Measurements from ENCODE around the gene ADORA2A. TPM values are rescaled to one million over a fixed set of nuclear protein-coding genes. Genes with fewer than 3 reads are reported as not detected.

The ADORA2A gene
- total and polyA plus RNA-seq, 2 of the 8 experiments (the other 6 are each of a cell fraction or from before 2014, with no cell fraction given), result 7.1 to 20.3 TPM

DNA sequence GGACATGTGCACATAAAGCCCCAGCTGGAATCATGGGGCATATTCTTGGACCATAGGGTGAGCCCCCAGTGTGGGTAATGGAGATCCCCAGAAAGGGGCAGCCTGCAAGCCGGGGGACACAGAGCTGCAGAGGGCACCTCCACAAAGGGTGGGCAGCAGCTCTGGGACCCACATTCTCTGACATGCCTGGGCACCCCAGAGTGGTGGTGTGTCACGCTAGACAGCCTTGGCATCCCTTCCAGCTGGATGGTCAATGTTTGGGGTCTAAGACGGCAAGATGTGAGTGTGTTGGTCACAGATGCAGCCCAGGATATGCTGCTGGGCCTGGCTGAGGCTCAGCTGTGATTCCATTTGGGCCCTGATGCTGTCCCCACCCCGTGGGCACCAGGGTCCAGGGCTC is 9.7 kb downstream of the ADORA2A start (continued):
- TF ChIP-seq, protein P1, sequence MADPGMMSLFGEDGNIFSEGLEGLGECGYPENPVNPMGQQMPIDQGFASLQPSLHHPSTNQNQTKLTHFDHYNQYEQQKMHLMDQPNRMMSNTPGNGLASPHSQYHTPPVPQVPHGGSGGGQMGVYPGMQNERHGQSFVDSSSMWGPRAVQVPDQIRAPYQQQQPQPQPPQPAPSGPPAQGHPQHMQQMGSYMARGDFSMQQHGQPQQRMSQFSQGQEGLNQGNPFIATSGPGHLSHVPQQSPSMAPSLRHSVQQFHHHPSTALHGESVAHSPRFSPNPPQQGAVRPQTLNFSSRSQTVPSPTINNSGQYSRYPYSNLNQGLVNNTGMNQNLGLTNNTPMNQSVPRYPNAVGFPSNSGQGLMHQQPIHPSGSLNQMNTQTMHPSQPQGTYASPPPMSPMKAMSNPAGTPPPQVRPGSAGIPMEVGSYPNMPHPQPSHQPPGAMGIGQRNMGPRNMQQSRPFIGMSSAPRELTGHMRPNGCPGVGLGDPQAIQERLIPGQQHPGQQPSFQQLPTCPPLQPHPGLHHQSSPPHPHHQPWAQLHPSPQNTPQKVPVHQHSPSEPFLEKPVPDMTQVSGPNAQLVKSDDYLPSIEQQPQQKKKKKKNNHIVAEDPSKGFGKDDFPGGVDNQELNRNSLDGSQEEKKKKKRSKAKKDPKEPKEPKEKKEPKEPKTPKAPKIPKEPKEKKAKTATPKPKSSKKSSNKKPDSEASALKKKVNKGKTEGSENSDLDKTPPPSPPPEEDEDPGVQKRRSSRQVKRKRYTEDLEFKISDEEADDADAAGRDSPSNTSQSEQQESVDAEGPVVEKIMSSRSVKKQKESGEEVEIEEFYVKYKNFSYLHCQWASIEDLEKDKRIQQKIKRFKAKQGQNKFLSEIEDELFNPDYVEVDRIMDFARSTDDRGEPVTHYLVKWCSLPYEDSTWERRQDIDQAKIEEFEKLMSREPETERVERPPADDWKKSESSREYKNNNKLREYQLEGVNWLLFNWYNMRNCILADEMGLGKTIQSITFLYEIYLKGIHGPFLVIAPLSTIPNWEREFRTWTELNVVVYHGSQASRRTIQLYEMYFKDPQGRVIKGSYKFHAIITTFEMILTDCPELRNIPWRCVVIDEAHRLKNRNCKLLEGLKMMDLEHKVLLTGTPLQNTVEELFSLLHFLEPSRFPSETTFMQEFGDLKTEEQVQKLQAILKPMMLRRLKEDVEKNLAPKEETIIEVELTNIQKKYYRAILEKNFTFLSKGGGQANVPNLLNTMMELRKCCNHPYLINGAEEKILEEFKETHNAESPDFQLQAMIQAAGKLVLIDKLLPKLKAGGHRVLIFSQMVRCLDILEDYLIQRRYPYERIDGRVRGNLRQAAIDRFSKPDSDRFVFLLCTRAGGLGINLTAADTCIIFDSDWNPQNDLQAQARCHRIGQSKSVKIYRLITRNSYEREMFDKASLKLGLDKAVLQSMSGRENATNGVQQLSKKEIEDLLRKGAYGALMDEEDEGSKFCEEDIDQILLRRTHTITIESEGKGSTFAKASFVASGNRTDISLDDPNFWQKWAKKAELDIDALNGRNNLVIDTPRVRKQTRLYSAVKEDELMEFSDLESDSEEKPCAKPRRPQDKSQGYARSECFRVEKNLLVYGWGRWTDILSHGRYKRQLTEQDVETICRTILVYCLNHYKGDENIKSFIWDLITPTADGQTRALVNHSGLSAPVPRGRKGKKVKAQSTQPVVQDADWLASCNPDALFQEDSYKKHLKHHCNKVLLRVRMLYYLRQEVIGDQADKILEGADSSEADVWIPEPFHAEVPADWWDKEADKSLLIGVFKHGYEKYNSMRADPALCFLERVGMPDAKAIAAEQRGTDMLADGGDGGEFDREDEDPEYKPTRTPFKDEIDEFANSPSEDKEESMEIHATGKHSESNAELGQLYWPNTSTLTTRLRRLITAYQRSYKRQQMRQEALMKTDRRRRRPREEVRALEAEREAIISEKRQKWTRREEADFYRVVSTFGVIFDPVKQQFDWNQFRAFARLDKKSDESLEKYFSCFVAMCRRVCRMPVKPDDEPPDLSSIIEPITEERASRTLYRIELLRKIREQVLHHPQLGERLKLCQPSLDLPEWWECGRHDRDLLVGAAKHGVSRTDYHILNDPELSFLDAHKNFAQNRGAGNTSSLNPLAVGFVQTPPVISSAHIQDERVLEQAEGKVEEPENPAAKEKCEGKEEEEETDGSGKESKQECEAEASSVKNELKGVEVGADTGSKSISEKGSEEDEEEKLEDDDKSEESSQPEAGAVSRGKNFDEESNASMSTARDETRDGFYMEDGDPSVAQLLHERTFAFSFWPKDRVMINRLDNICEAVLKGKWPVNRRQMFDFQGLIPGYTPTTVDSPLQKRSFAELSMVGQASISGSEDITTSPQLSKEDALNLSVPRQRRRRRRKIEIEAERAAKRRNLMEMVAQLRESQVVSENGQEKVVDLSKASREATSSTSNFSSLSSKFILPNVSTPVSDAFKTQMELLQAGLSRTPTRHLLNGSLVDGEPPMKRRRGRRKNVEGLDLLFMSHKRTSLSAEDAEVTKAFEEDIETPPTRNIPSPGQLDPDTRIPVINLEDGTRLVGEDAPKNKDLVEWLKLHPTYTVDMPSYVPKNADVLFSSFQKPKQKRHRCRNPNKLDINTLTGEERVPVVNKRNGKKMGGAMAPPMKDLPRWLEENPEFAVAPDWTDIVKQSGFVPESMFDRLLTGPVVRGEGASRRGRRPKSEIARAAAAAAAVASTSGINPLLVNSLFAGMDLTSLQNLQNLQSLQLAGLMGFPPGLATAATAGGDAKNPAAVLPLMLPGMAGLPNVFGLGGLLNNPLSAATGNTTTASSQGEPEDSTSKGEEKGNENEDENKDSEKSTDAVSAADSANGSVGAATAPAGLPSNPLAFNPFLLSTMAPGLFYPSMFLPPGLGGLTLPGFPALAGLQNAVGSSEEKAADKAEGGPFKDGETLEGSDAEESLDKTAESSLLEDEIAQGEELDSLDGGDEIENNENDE (IDR thresholded peaks at IDR 0.05; ENCODE audit: insufficient replicate concordance, low read length), result no peak
